Omental fat pad (tissue), 4 donors: ENCODE data around the gene MIDN. TPM values are rescaled to one million over a fixed set of nuclear protein-coding genes. Genes with fewer than 3 reads are reported as not detected.

ENCODE experiments used
- ATAC-seq: fragments of 150-250 bp; one replicate; pipeline ENCODE4 v1.9.1; 2016; ENCODE audit warnings: mild to moderate bottlenecking, moderate library complexity; ENCODE audit not compliant: low FRiP score
- DNase-seq: peaks from one replicate; pipeline ENCODE4 v3.0.0-alpha.2; 2019; ENCODE audit warnings: low spot score
- total RNA-seq, 4 donors: library from RNA; depleted of rRNA; stranded (reverse); fragments of >200 nt; gene quantifications; one replicate each; pipeline ENCODE4 v1.1.0, GENCODE V29; 2016
- TF ChIP-seq, protein P1 (sequence below), 3 donors: fragments of 450-650 bp; IDR thresholded peaks; one replicate each; pipeline ENCODE4 v1.5.1; 2016 to 2017; ENCODE audit warnings: antibody characterized with exemption in 3 of 3, mild to moderate bottlenecking in 3 of 3, moderate library complexity in 2 of 3

The MIDN gene
- total RNA-seq, 4 donors from 2014 or later = 24.5 to 68.6 (median 44.1) TPM

DNA sequence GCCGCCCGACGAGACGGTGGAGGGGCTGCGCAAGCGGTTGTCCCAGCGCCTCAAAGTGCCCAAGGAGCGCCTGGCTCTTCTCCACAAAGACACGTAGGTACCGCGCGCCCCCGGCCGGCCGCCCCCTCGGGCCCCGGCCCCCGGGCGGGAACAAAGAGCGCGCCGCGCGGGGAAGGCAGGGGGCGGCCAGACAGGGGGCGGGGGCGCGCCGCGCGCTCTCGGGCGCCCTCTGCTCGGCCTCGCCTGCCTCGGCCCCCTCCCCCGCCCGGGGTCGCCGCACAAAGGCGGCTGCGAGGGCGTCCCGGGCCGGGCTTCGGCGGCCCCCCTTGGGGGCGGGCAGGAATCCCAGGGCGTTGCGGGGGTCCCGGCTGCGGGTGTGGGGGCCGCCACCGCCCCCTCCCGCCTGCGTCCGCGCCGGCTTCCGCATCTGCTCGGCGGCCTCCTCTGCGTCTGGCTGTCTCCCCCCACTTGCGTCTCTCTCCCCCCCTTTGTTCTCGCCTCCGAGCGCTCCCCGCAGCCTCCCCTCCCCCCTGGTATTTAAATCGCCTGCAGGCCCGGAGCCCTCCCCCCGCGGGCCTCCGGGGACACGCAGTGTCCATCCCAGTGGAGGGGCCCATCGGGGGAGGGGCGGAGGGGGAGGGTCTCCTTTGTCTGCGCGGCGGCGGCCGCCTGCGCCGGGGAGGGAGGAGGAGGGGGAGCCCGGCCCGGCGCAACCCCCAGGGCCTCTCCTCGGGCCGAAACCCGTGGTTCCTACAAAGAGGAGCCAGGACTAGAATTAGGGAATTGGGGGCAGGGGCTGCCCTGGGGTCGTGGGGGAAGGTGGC is 2.3 kb downstream of the MIDN start:
- ATAC-seq (no peak), DNase-seq (no peak)
- TF ChIP-seq, protein P1, sequence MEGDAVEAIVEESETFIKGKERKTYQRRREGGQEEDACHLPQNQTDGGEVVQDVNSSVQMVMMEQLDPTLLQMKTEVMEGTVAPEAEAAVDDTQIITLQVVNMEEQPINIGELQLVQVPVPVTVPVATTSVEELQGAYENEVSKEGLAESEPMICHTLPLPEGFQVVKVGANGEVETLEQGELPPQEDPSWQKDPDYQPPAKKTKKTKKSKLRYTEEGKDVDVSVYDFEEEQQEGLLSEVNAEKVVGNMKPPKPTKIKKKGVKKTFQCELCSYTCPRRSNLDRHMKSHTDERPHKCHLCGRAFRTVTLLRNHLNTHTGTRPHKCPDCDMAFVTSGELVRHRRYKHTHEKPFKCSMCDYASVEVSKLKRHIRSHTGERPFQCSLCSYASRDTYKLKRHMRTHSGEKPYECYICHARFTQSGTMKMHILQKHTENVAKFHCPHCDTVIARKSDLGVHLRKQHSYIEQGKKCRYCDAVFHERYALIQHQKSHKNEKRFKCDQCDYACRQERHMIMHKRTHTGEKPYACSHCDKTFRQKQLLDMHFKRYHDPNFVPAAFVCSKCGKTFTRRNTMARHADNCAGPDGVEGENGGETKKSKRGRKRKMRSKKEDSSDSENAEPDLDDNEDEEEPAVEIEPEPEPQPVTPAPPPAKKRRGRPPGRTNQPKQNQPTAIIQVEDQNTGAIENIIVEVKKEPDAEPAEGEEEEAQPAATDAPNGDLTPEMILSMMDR (IDR thresholded peaks at IDR 0.05) = no peak

GRCh38 chr19:1251330-1252220 is 3.2 kb downstream of the MIDN start:
- ATAC-seq (no peak), DNase-seq (no peak)
- TF ChIP-seq, protein P1 (IDR thresholded peaks at IDR 0.05) = no peak

DNA sequence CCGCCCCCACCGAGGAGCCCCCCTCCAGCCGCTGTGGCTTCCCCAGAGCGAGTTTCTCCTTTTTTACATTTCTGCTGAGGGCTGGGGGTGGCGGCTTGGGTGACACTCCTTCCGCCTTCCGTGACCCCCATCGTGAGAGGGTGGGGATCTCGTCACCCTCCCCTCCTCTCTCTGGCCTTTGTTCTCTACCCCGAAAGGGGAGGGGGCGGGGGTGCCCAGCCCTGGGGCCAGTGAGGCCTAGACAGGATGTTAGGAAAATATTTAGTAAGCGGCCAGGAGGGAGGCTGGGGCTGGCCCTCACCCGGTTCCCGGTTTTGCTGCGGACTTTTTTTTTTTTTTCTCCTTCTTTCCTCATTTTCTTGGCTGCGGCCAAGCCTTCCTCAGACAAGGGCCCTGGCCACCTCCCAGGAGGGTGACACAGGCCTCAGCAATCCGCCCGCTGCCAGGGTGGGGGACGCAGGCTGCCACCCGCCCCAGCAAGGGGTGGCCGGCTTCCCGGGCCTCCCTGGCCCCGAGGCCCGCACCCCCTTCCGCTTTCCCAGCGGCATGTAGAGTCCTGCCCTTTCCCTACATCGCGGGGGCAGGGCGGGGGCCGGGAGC is 3.9 kb downstream of the MIDN start:
- DNase-seq (no peak), ATAC-seq (peak; percentile 15)
- TF ChIP-seq, protein P1 (IDR thresholded peaks at IDR 0.05) = no peak

DNA sequence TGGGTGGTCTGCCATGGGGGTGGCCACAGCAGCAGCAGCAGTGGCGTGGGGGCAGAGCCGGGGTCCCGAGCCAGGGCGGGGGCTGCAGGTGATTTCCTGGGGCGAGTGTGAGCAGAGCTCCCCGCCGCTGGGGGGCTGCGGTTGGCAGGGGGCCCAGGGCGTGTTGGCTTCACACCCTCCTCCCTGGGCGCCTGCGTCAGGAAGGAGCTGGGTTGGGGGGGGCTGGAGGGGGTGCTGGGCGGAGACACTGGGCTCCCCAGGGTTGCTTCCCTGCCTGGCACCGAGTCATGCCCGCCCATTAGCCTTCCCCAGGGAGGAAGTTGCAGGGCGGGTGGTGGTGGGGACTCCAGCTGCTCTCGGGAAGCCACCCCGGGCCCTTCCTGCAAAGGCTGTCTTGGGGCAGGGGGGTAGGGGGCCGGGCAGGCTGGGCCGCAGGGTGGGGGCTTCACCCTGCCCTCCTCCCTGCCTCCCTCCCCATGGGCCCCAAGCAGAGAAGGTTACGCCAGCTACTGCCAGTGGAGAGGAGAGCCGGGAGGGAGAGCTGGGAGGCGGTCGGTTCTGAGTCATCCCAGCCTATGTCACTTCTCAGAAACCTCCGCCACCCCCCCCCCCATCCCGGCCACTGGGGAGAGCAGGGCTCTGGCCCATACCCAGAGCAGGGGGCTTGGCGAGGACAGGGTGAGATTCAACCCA is 4.6 kb downstream of the MIDN start:
- DNase-seq = no peak
- TF ChIP-seq, protein P1 (IDR thresholded peaks at IDR 0.05) = no peak
- ATAC-seq = peak; percentile 56

DNA sequence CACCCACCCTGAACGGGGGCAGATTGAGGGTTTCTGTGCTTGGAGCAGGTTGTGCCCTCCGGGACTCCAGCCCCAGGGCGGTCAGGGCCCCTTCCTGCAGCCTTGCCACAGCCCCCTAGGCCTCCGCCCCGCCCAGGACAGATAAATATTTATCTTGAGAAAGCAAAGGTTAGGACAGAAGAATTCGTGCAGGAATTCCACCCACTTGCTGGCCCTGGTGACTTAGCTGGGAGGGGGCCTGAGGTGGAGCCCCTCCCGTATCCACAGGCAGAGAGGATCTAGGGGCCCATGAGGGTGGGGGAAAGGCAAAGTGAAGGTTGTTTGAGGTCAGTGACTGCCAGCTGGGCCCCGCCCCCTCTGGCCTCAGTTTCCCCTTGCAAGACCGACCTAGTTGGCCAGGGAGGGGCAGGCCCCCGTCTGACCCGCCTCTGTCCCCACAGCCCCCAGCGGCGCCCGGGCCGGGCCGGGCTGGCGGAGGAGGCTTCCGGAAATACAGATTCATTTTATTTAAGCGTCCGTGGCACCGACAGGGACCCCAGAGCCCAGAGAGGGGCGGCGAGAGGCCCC is 5.2 kb downstream of the MIDN start:
- DNase-seq (no peak), ATAC-seq (no peak)
- TF ChIP-seq, protein P1 (IDR thresholded peaks at IDR 0.05) = no peak

DNA sequence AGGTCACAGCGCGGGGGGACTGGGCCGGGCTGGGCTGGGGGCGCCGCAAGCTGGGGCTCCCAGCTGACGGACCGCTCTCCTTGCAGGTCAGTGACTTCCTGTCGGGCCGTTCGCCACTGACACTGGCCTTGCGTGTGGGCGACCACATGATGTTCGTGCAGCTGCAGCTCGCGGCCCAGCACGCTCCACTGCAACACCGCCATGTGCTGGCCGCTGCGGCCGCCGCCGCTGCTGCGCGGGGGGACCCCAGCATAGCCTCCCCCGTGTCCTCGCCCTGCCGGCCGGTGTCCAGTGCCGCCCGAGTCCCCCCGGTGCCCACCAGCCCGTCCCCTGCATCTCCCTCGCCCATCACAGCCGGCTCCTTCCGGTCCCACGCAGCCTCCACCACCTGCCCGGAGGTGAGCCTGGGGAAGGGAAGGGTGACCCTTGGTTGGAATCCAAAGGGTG is 5.7 kb downstream of the MIDN start:
- ATAC-seq (no peak), DNase-seq (no peak)
- TF ChIP-seq, protein P1 (IDR thresholded peaks at IDR 0.05) = no peak
